HEK293T (cell line): ENCODE measurements around the gene LRIG2.
"Not testable (repeated sequence)": the region's sequence is repeated elsewhere in the genome, so short reads cannot be mapped to it uniquely, and the experiment has no call there.

Experiments
- CTCF ChIA-PET: fragments of 350-600 bp; formaldehyde crosslinking; extraction: SDS; loops from one replicate; lab custom pipeline; 2021; ENCODE audit warnings: antibody characterized with exemption, inconsistent platforms; lab: Yijun Ruan, JAX
- POLR2A ChIA-PET: fragments of 350-600 bp; formaldehyde crosslinking; extraction: SDS; loops from one replicate; lab custom pipeline; 2020; ENCODE audit warnings: antibody characterized with exemption, inconsistent platforms; lab: Yijun Ruan, JAX
- DNase-seq: peaks from one replicate; pipeline ENCODE4 v3.0.0; 2012; ENCODE audit warnings: mixed read lengths; ENCODE audit errors: extremely low spot score
- ARNT ChIP-seq: fragments of 450-650 bp; IDR thresholded peaks from 2 replicates; pipeline ENCODE4 v1.6.1; 2017; ENCODE audit warnings: mild to moderate bottlenecking
- BHLHE40 ChIP-seq: fragments of 450-650 bp; IDR thresholded peaks from 2 replicates; pipeline ENCODE4 v1.6.1; 2016; ENCODE audit warnings: mild to moderate bottlenecking, moderate library complexity, borderline replicate concordance
- CTBP1 ChIP-seq: fragments of 450-650 bp; IDR thresholded peaks from 2 replicates; pipeline ENCODE4 v1.6.1; 2016; ENCODE audit warnings: borderline replicate concordance
- ELF4 ChIP-seq: fragments of 450-650 bp; IDR thresholded peaks from 2 replicates; pipeline ENCODE4 v1.6.1; 2017; ENCODE audit warnings: antibody characterized with exemption
- FOXA1 ChIP-seq: fragments of 450-650 bp; IDR thresholded peaks from 2 replicates; pipeline ENCODE4 v1.6.1; 2016; ENCODE audit warnings: mild to moderate bottlenecking
- FOXK2 ChIP-seq: fragments of 450-650 bp; IDR thresholded peaks from 2 replicates; pipeline ENCODE4 v1.6.1; 2016; ENCODE audit warnings: mild to moderate bottlenecking
- FOXM1 ChIP-seq: fragments of 450-650 bp; IDR thresholded peaks from 2 replicates; pipeline ENCODE4 v1.6.1; 2017; ENCODE audit warnings: mild to moderate bottlenecking, borderline replicate concordance
- HDGF ChIP-seq: fragments of 450-650 bp; IDR thresholded peaks from 2 replicates; pipeline ENCODE4 v1.6.1; 2017; ENCODE audit warnings: antibody characterized with exemption, borderline replicate concordance
- L3MBTL2 ChIP-seq: fragments of 450-650 bp; conservative IDR thresholded peaks from 2 replicates; pipeline ENCODE4 v1.6.1; 2016; ENCODE audit warnings: mild to moderate bottlenecking
- LEF1 ChIP-seq: fragments of 450-650 bp; IDR thresholded peaks from 2 replicates; pipeline ENCODE4 v1.6.1; 2017; ENCODE audit warnings: mild to moderate bottlenecking, borderline replicate concordance
- NFRKB ChIP-seq: fragments of 450-650 bp; IDR thresholded peaks from 2 replicates; pipeline ENCODE4 v1.6.1; 2016; ENCODE audit warnings: mild to moderate bottlenecking, moderate library complexity
- SP1 ChIP-seq: fragments of 450-650 bp; IDR thresholded peaks from 2 replicates; pipeline ENCODE4 v1.6.1; 2017
- SUZ12 ChIP-seq: fragments of 450-650 bp; IDR thresholded peaks from 2 replicates; pipeline ENCODE4 v1.6.1; 2016; ENCODE audit warnings: mild to moderate bottlenecking
- TARDBP ChIP-seq: fragments of 450-650 bp; IDR thresholded peaks from 2 replicates; pipeline ENCODE4 v1.6.1; 2016
- ZNF384 ChIP-seq: fragments of 450-650 bp; IDR thresholded peaks from 2 replicates; pipeline ENCODE4 v1.6.1; 2016
- TF ChIP-seq, protein P1 (sequence below): fragments of 450-650 bp; IDR thresholded peaks from 2 replicates; pipeline ENCODE4 v1.6.1; 2016

Gene LRIG2, protein sequence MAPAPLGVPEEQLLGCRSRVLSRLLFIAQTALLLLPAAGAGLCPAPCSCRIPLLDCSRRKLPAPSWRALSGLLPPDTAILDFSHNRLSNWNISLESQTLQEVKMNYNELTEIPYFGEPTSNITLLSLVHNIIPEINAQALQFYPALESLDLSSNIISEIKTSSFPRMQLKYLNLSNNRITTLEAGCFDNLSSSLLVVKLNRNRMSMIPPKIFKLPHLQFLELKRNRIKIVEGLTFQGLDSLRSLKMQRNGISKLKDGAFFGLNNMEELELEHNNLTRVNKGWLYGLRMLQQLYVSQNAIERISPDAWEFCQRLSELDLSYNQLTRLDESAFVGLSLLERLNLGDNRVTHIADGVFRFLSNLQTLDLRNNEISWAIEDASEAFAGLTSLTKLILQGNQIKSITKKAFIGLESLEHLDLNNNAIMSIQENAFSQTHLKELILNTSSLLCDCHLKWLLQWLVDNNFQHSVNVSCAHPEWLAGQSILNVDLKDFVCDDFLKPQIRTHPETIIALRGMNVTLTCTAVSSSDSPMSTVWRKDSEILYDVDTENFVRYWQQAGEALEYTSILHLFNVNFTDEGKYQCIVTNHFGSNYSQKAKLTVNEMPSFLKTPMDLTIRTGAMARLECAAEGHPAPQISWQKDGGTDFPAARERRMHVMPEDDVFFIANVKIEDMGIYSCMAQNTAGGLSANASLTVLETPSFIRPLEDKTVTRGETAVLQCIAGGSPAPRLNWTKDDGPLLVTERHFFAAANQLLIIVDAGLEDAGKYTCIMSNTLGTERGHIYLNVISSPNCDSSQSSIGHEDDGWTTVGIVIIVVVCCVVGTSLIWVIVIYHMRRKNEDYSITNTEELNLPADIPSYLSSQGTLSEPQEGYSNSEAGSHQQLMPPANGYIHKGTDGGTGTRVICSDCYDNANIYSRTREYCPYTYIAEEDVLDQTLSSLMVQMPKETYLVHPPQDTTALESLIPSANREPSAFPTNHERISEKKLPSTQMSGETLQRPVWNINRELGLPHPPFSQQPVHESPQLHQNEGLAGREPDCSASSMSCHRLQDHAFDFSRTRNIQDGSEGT

DNA sequence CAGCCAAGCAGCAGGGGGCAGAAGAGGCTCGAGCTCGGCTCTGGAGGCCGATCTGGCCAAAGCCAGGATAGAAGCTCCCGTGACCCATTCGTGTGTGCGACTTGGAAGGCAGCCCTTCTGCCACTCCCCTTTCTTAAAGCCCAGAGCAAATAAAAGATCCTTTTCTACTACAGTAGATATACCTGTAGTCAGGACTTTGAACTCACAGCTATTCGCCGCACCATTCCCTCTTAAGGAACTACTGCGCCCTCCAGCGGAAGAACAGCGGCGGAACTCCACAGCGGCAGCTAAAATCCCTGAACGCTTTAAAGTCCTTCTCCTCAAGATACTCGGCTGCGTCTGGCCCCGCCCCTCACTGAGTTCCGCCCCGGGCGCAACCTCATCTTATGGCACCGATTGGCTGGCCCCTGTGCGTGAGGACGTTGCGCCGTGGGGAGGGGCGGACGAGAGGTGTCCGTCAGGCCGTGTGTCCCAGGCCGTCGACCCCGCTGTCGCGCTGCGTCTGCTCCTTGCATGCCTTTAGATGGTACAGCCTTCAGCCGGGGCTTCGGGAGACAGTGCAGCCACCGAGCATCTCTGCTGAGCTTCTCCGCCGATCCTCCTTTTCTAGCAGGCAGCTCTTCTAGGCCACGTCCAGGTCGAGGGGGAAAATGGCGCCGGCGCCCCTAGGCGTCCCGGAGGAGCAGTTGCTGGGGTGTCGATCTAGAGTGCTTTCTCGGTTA lies at the start of gene LRIG2:
TSS of gene LRIG2 (plus strand) at position 442 of the 722 bp plus-strand sequence. CDS start at position 651, 209 bp downstream.
- TF ChIP-seq TARDBP = no peak
- TF ChIP-seq, protein P1, sequence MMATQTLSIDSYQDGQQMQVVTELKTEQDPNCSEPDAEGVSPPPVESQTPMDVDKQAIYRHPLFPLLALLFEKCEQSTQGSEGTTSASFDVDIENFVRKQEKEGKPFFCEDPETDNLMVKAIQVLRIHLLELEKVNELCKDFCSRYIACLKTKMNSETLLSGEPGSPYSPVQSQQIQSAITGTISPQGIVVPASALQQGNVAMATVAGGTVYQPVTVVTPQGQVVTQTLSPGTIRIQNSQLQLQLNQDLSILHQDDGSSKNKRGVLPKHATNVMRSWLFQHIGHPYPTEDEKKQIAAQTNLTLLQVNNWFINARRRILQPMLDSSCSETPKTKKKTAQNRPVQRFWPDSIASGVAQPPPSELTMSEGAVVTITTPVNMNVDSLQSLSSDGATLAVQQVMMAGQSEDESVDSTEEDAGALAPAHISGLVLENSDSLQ = peak; percentile 94
- no peak for TF ChIP-seq CTBP1
- no peak for TF ChIP-seq FOXM1
- no peak for TF ChIP-seq BHLHE40
- TF ChIP-seq L3MBTL2 = peak; percentile 83
- no peak for TF ChIP-seq HDGF
- no peak; the same call in 1 of the 2 replicates for TF ChIP-seq ARNT
- no peak for TF ChIP-seq FOXA1
- no peak for TF ChIP-seq SUZ12
- TF ChIP-seq SP1 = no peak
- ChIA-PET CTCF (interaction anchor here (0.5 to 2.4 kb wide), 43 partner anchors 10 to 845 kb away, joined by 3 to 44 read pairs (median 4); partner anchors contain the start of gene PPM1J), POLR2A (interaction anchor here (0.6 to 1.9 kb wide), 23 partner anchors 13 to 454 kb away, joined by 3 to 14 read pairs (median 4); partner anchors contain the start of genes PPM1J, SLC16A1 and ST7L)
- peak; percentile 97 for DNase-seq

DNA sequence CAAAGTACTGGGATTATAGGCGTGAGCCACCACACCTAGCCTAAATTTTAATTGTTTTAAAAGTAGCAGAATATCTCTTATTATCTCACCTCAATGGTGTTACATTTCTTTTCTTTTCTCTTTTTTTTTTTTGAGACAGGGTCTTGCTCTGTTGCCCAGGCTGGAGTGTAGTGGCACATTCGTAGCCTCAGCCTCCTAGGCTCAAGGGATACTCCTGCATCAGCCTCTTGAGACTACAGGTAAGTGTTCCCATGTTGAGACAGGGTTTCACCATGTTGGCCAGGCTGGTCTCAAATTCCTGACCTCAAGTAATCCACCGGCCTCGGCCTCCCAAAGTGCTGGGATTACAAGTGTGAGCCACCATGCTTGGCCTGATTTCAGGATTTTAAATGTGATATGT lies 49.7 kb upstream of the LRIG2 start:
- DNase-seq, CTCF ChIA-PET, POLR2A ChIA-PET: not testable (repeated sequence)

DNA sequence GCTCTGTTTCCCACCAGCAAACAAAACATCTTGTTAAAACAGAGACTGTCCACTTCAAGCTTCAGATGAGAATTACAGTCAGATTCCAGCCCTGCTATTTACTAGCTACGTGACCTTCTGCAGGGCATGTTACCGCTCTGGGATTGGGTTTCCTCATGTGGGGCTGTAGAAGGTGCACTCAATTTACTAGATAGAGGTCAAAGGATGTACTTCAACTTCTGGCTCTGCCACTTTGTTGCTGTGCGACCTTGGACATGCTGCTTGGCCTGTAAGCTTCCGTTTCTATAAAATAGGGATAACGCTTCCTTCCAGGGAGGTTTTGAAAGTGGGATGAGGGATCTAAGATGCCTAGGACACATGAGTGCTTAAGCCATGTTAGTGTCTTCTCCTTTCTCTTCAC lies 46.0 kb upstream of the LRIG2 start:
- ChIA-PET POLR2A (interaction anchor here (1.2 kb wide), 1 partner anchor 71 kb away, joined by 3 read pairs; the partner anchor contains the start of gene SLC16A1), CTCF (interaction anchor here (0.7 kb wide), 1 partner anchor 121 kb away, joined by 3 read pairs; no protein-coding TSS in a partner anchor)
- no peak for DNase-seq
- TF ChIP-seq ZNF384 = no peak

DNA sequence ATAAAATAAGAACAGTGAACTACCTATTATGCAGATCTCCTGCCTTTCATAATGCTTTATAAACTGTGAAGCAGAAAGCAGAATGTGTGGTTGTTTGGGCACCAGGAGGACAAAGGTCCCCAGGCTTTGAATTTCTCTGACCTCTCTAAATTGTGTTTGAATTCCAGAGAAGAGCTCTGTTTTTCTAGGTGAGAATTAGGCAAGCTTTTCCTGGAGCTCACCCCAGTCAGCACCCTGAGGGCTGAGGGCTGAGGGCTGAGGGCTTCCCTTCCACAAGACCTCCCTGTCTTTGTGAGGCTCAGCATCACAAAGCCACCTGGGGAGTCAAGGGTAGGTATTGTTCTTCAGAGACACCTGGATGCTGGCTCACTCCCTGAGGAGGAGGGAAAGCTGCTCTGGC lies 45.5 kb upstream of the LRIG2 start:
- no peak for DNase-seq
- ChIA-PET CTCF (interaction anchor here (1.1 kb wide), 1 partner anchor 45 kb away, joined by 3 read pairs; the partner anchor contains the start of gene LRIG2), POLR2A (interaction anchor here (1.2 kb wide), 1 partner anchor 71 kb away, joined by 3 read pairs; the partner anchor contains the start of gene SLC16A1)

DNA sequence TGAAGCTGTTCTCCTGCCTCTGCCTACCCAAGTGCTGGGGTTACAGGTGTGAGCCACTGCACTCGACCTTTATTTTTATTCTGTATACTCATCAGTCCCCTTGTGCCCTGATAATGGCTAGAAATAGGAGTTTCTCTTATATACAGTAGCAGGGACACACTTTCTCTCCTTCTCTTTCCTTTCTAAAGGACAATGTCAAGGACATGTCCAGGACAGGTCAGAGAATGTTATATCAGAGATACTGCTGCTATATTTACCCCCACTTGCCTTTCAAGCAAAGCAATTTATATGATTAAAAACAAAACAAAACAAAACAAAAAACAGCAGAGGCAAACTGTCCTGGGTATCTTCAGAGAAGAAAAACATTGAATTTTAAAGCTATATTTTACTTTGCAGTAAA lies 43.2 kb upstream of the LRIG2 start:
- no peak for DNase-seq
- ChIA-PET POLR2A (no interaction called here), CTCF (no interaction called here)
- TF ChIP-seq CTBP1 = no peak
- no peak for TF ChIP-seq BHLHE40
- no peak for TF ChIP-seq SUZ12
- no peak for TF ChIP-seq FOXM1
- TF ChIP-seq ELF4 = no peak
- TF ChIP-seq, protein P1 = no peak
- no peak for TF ChIP-seq HDGF
- no peak for TF ChIP-seq TARDBP
- no peak for TF ChIP-seq FOXK2
- no peak for TF ChIP-seq NFRKB
- TF ChIP-seq FOXA1 = no peak
- TF ChIP-seq ZNF384 = no peak
- TF ChIP-seq SP1 = no peak
- TF ChIP-seq LEF1 = no peak

More for the DNA sequence above, 45.5 kb upstream of the LRIG2 start:
- no peak for TF ChIP-seq FOXA1
- no peak for TF ChIP-seq NFRKB
- no peak for TF ChIP-seq ZNF384
- TF ChIP-seq CTBP1 = no peak
- no peak for TF ChIP-seq BHLHE40
- no peak for TF ChIP-seq LEF1
- TF ChIP-seq FOXM1 = no peak
- TF ChIP-seq L3MBTL2 = no peak
- TF ChIP-seq TARDBP = no peak
- TF ChIP-seq ELF4 = no peak
- TF ChIP-seq SUZ12 = no peak
- TF ChIP-seq FOXK2 = no peak
